ENCODE data around the gene DNAH1. TPM values are rescaled to one million over a fixed set of nuclear protein-coding genes. Genes with fewer than 3 reads are reported as not detected.

DNAH1 gene
- total RNA-seq, 1 donor from 2014 or later, result 2.2 TPM

GRCh38 chr3:52437326-52438103, 121.4 kb downstream of the DNAH1 start:
- no peaks in the 10 kb centered on the region for H3K9me3 ChIP-seq (replicated peaks)
- H3K27ac ChIP-seq (replicated peaks), result peak overlapping the region; percentile 79
- H3K36me3 ChIP-seq, result peaks cover 5% of the 10 kb centered on the region
- no peak for TF ChIP-seq CTCF (IDR thresholded peaks at IDR 0.05; ENCODE audit: borderline replicate concordance)
- no peak overlapping the region for H3K4me3 ChIP-seq
- peaks cover 64% of the 10 kb centered on the region for H3K4me1 ChIP-seq
- no peaks in the 10 kb centered on the region for H3K27me3 ChIP-seq (ENCODE audit: low read depth)
- intact Hi-C loops (cut with micrococcal nuclease), result no loop called here
- no peak for DNase-seq

- TF ChIP-seq CTCF (IDR thresholded peaks at IDR 0.05; ENCODE audit: borderline replicate concordance), result no peak
- no peak overlapping the region for H3K27ac ChIP-seq (replicated peaks)
- H3K9me3 ChIP-seq (replicated peaks), result no peaks in the 10 kb centered on the region
- intact Hi-C loops (cut with micrococcal nuclease), result no loop called here
- H3K4me3 ChIP-seq, result no peak overlapping the region
- DNase-seq, result no peak
- no peaks in the 10 kb centered on the region for H3K27me3 ChIP-seq (ENCODE audit: low read depth)
- H3K4me1 ChIP-seq, result peaks cover 58% of the 10 kb centered on the region
- H3K36me3 ChIP-seq, result peaks cover 5% of the 10 kb centered on the region
These were observed 121.9 kb downstream of the DNAH1 start for GRCh38 chr3:52438104-52438376.

- peaks cover 51% of the 10 kb centered on the region for H3K4me1 ChIP-seq
- H3K36me3 ChIP-seq, result peaks cover 5% of the 10 kb centered on the region
- intact Hi-C loops (cut with micrococcal nuclease), result no loop called here
- H3K27ac ChIP-seq (replicated peaks), result no peak overlapping the region
- no peak for TF ChIP-seq CTCF (IDR thresholded peaks at IDR 0.05; ENCODE audit: borderline replicate concordance)
- H3K27me3 ChIP-seq (ENCODE audit: low read depth), result no peaks in the 10 kb centered on the region
- H3K4me3 ChIP-seq, result no peak overlapping the region
- DNase-seq, result no peak
- no peaks in the 10 kb centered on the region for H3K9me3 ChIP-seq (replicated peaks)
These were observed 122.7 kb downstream of the DNAH1 start for GRCh38 chr3:52438579-52439425.

GRCh38 chr3:52439426-52440248, 123.5 kb downstream of the DNAH1 start:
- Histone ChIP-seq H3K27ac (replicated peaks) (no peak overlapping the region), H3K27me3 (ENCODE audit: low read depth) (no peaks in the 10 kb centered on the region), H3K4me1 (peaks cover 43% of the 10 kb centered on the region), H3K9me3 (replicated peaks) (no peaks in the 10 kb centered on the region), H3K4me3 (no peak overlapping the region), H3K36me3 (peaks cover 5% of the 10 kb centered on the region)
- DNase-seq, result no peak
- no peak for TF ChIP-seq CTCF (IDR thresholded peaks at IDR 0.05; ENCODE audit: borderline replicate concordance)
- intact Hi-C loops (cut with micrococcal nuclease), result no loop called here

- intact Hi-C loops (cut with micrococcal nuclease), result no loop called here
- Histone ChIP-seq H3K27ac (replicated peaks) (no peak overlapping the region), H3K4me1 (peaks cover 43% of the 10 kb centered on the region), H3K4me3 (peak overlapping the region; percentile 53), H3K9me3 (replicated peaks) (no peaks in the 10 kb centered on the region), H3K27me3 (ENCODE audit: low read depth) (no peaks in the 10 kb centered on the region), H3K36me3 (peaks cover 5% of the 10 kb centered on the region)
- no peak for DNase-seq
- TF ChIP-seq CTCF (IDR thresholded peaks at IDR 0.05; ENCODE audit: borderline replicate concordance), result no peak
These were observed 124.1 kb downstream of the DNAH1 start for GRCh38 chr3:52440249-52440551.

Data from left ventricle myocardium inferior (tissue), 1 donor.